ENCODE results near the gene REEP1.

- no peak for TF ChIP-seq SUZ12 (IDR thresholded peaks at IDR 0.05)
- no peak for TF ChIP-seq FOXA1 (IDR thresholded peaks at IDR 0.05)
- no peak for TF ChIP-seq FOXM1 (IDR thresholded peaks at IDR 0.05; ENCODE audit: borderline replicate concordance)
- no peak for TF ChIP-seq FOXK2 (IDR thresholded peaks at IDR 0.05)
- TF ChIP-seq ZNF384 (IDR thresholded peaks at IDR 0.05) = no peak
- no peak for TF ChIP-seq ARNT (IDR thresholded peaks at IDR 0.05)
- no peak for TF ChIP-seq LEF1 (IDR thresholded peaks at IDR 0.05; ENCODE audit: borderline replicate concordance)
- no peak for TF ChIP-seq NFRKB (IDR thresholded peaks at IDR 0.05)
- TF ChIP-seq BHLHE40 (IDR thresholded peaks at IDR 0.05; ENCODE audit: borderline replicate concordance) = no peak
- TF ChIP-seq TARDBP (IDR thresholded peaks at IDR 0.05) = no peak
- no peak for TF ChIP-seq ELF4 (IDR thresholded peaks at IDR 0.05)
- no peak for TF ChIP-seq SP1 (IDR thresholded peaks at IDR 0.05)
- TF ChIP-seq HDGF (IDR thresholded peaks at IDR 0.05; ENCODE audit: borderline replicate concordance) = no peak
- TF ChIP-seq, protein P1, sequence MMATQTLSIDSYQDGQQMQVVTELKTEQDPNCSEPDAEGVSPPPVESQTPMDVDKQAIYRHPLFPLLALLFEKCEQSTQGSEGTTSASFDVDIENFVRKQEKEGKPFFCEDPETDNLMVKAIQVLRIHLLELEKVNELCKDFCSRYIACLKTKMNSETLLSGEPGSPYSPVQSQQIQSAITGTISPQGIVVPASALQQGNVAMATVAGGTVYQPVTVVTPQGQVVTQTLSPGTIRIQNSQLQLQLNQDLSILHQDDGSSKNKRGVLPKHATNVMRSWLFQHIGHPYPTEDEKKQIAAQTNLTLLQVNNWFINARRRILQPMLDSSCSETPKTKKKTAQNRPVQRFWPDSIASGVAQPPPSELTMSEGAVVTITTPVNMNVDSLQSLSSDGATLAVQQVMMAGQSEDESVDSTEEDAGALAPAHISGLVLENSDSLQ (IDR thresholded peaks at IDR 0.05) = no peak
These were observed 112.6 kb downstream of the REEP1 start for GRCh38 chr2:86224645-86225355.

Measured in HEK293T (cell line).